ENCODE results near the gene DHDH. TPM values are rescaled to one million over a fixed set of nuclear protein-coding genes. Genes with fewer than 3 reads are reported as not detected.

The DHDH gene
- total RNA-seq, 2 experiments from 2014 or later: not detected

- DNase-seq (ENCODE audit: low spot score): no peak
- Histone ChIP-seq H3K4me1 (ENCODE audit: insufficient read depth, low read length, poor library complexity, severe bottlenecking) (peaks cover 17% of the 10 kb centered on the region), H3K9me3 (ENCODE audit: low read length) (no peaks in the 10 kb centered on the region), H3K9me2 (ENCODE audit: insufficient read depth, low read length) (no peaks in the 10 kb centered on the region), H3K4me2 (ENCODE audit: low read length) (no peak overlapping the region), H2AFZ (ENCODE audit: low read length) (no peak overlapping the region), H4K20me1 (ENCODE audit: insufficient read depth, low read length) (no peaks in the 10 kb centered on the region), H3K36me3 (ENCODE audit: insufficient read depth, low read length) (peaks cover 24% of the 10 kb centered on the region), H3K79me2 (ENCODE audit: insufficient read depth, low read depth, low read length) (no peaks in the 10 kb centered on the region), H3K27ac (ENCODE audit: low read depth, low read length, poor library complexity, severe bottlenecking) (no peak overlapping the region), H3K4me3 (ENCODE audit: low read depth, low read length, poor library complexity, severe bottlenecking) (no peak overlapping the region)
- CTCF ChIA-PET (ENCODE audit: unreplicated experiment): no interaction called here
- BruUV-seq (replicated peaks): no TSS peak
- POLR2A ChIA-PET: no interaction called here
- intact Hi-C loops (cut with micrococcal nuclease; ENCODE audit: unreplicated experiment): no loop called here
- TF ChIP-seq CTCF (conservative IDR thresholded peaks at IDR 0.05; ENCODE audit: low read length) (no peak), EZH2phosphoT487 (IDR thresholded peaks at IDR 0.05; ENCODE audit: borderline replicate concordance, low read depth, low read length) (no peak)
Observed at GRCh38 chr19:48920949-48921348, 12.6 kb upstream of the DHDH start.

- Histone ChIP-seq H3K9me3 (ENCODE audit: low read length) (no peaks in the 10 kb centered on the region), H3K36me3 (ENCODE audit: insufficient read depth, low read length) (peaks cover 19% of the 10 kb centered on the region; the same call in 1 of the 2 replicates), H4K20me1 (ENCODE audit: insufficient read depth, low read length) (no peaks in the 10 kb centered on the region), H3K4me2 (ENCODE audit: low read length) (no peak overlapping the region), H3K27ac (ENCODE audit: low read depth, low read length, poor library complexity, severe bottlenecking) (no peak overlapping the region), H3K9me2 (ENCODE audit: insufficient read depth, low read length) (no peaks in the 10 kb centered on the region), H2AFZ (ENCODE audit: low read length) (no peak overlapping the region), H3K4me3 (ENCODE audit: low read depth, low read length, poor library complexity, severe bottlenecking) (no peak overlapping the region), H3K79me2 (ENCODE audit: insufficient read depth, low read depth, low read length) (no peaks in the 10 kb centered on the region), H3K4me1 (ENCODE audit: insufficient read depth, low read length, poor library complexity, severe bottlenecking) (peaks cover 17% of the 10 kb centered on the region)
- POLR2A ChIA-PET: no interaction called here
- intact Hi-C loops (cut with micrococcal nuclease; ENCODE audit: unreplicated experiment): no loop called here
- TF ChIP-seq CTCF (conservative IDR thresholded peaks at IDR 0.05; ENCODE audit: low read length): no peak
- DNase-seq (ENCODE audit: low spot score): no peak
- no TSS peak for BruUV-seq (replicated peaks)
- CTCF ChIA-PET (ENCODE audit: unreplicated experiment): no interaction called here
Observed at GRCh38 chr19:48921721-48922500, 11.6 kb upstream of the DHDH start.
